ENCODE data around the gene EIF2D.
A peak's percentile ranks its signal among the peaks of the same experiment; 100 is the strongest.

The EIF2D gene

GRCh38 chr1:206568779-206569352 lies 43.4 kb downstream of the EIF2D start:
- DNase-seq (no peak), ATAC-seq (ENCODE audit: insufficient read depth, low read depth) (no peak)
- Histone ChIP-seq H4K20me1 (ENCODE audit: insufficient read depth, low read length) (peaks cover 68% of the 10 kb centered on the region), H3K9me3 (ENCODE audit: insufficient read depth, low read length, severe bottlenecking) (no peaks in the 10 kb centered on the region), H3K4me3 (ENCODE audit: low read depth in 1 of 2, low read length in 2 of 2) (no peak overlapping the region), H3K9ac (ENCODE audit: low read depth, low read length) (no peak overlapping the region), H2AFZ (ENCODE audit: low read depth, low read length) (no peak overlapping the region), H3K27me3 (ENCODE audit: insufficient read depth, low read length, poor library complexity) (no peaks in the 10 kb centered on the region), H3K36me3 (ENCODE audit: insufficient read depth, low read length) (peaks cover 91% of the 10 kb centered on the region), H3K79me2 (ENCODE audit: insufficient read depth, low read length) (peaks cover 100% of the 10 kb centered on the region), H3K27ac (ENCODE audit: low read length) (no peak overlapping the region; the same call in 1 of the 2 replicates), H3K4me1 (ENCODE audit: insufficient read depth, low read length) (peaks cover 39% of the 10 kb centered on the region), H3K4me2 (ENCODE audit: insufficient read depth, low read length) (no peak overlapping the region)
- TF ChIP-seq CTCF (IDR thresholded peaks at IDR 0.05; ENCODE audit: borderline replicate concordance, extremely low read depth, low read length, poor library complexity, severe bottlenecking) (no peak), EZH2 (IDR thresholded peaks at IDR 0.05; ENCODE audit: borderline replicate concordance, low read depth, low read length, severe bottlenecking) (no peak)

- H4K20me1 ChIP-seq (ENCODE audit: insufficient read depth, low read length), result peaks cover 72% of the 10 kb centered on the region
- no peak overlapping the region for H2AFZ ChIP-seq (ENCODE audit: low read depth, low read length)
- no peak overlapping the region for H3K4me3 ChIP-seq (ENCODE audit: low read depth in 1 of 2, low read length in 2 of 2)
- no peak overlapping the region for H3K4me2 ChIP-seq (ENCODE audit: insufficient read depth, low read length)
- DNase-seq (no peak), ATAC-seq (ENCODE audit: insufficient read depth, low read depth) (no peak)
- peaks cover 39% of the 10 kb centered on the region for H3K4me1 ChIP-seq (ENCODE audit: insufficient read depth, low read length)
- no peaks in the 10 kb centered on the region for H3K27me3 ChIP-seq (ENCODE audit: insufficient read depth, low read length, poor library complexity)
- peaks cover 92% of the 10 kb centered on the region for H3K36me3 ChIP-seq (ENCODE audit: insufficient read depth, low read length)
- H3K9me3 ChIP-seq (ENCODE audit: insufficient read depth, low read length, severe bottlenecking), result no peaks in the 10 kb centered on the region
- no peak overlapping the region for H3K27ac ChIP-seq (ENCODE audit: low read length)
- TF ChIP-seq CTCF (IDR thresholded peaks at IDR 0.05; ENCODE audit: borderline replicate concordance, extremely low read depth, low read length, poor library complexity, severe bottlenecking) (no peak), EZH2 (IDR thresholded peaks at IDR 0.05; ENCODE audit: borderline replicate concordance, low read depth, low read length, severe bottlenecking) (no peak)
- H3K79me2 ChIP-seq (ENCODE audit: insufficient read depth, low read length), result peaks cover 100% of the 10 kb centered on the region
- H3K9ac ChIP-seq (ENCODE audit: low read depth, low read length), result no peak overlapping the region
Observed at GRCh38 chr1:206568256-206568655, 44.0 kb downstream of the EIF2D start.

GRCh38 chr1:206566999-206567398 lies 45.3 kb downstream of the EIF2D start:
- Histone ChIP-seq H3K4me1 (ENCODE audit: insufficient read depth, low read length) (peaks cover 51% of the 10 kb centered on the region), H2AFZ (ENCODE audit: low read depth, low read length) (no peak overlapping the region), H3K4me2 (ENCODE audit: insufficient read depth, low read length) (no peak overlapping the region), H3K27me3 (ENCODE audit: insufficient read depth, low read length, poor library complexity) (no peaks in the 10 kb centered on the region), H3K9ac (ENCODE audit: low read depth, low read length) (no peak overlapping the region), H3K79me2 (ENCODE audit: insufficient read depth, low read length) (peaks cover 92% of the 10 kb centered on the region), H3K27ac (ENCODE audit: low read length) (peak overlapping the region; percentile 91), H4K20me1 (ENCODE audit: insufficient read depth, low read length) (peaks cover 67% of the 10 kb centered on the region), H3K9me3 (ENCODE audit: insufficient read depth, low read length, severe bottlenecking) (no peaks in the 10 kb centered on the region), H3K4me3 (ENCODE audit: low read depth in 1 of 2, low read length in 2 of 2) (no peak overlapping the region), H3K36me3 (ENCODE audit: insufficient read depth, low read length) (peaks cover 84% of the 10 kb centered on the region)
- DNase-seq, result no peak
- no peak for ATAC-seq (ENCODE audit: insufficient read depth, low read depth)
- TF ChIP-seq CTCF (IDR thresholded peaks at IDR 0.05; ENCODE audit: borderline replicate concordance, extremely low read depth, low read length, poor library complexity, severe bottlenecking) (no peak), EZH2 (IDR thresholded peaks at IDR 0.05; ENCODE audit: borderline replicate concordance, low read depth, low read length, severe bottlenecking) (no peak)

All from DND-41 (cell line).